GM12878 (cell line): Measurements from ENCODE around the gene ELL2. TPM values are rescaled to one million over a fixed set of nuclear protein-coding genes. Genes with fewer than 3 reads are reported as not detected.

ENCODE experiments used
- ATAC-seq: fragments of 200-7000 bp; cut with Tn5 transposase; 3 replicates; pipeline ENCODE4 v1.9.1; 2020; ENCODE audit warnings: mild to moderate bottlenecking, moderate library complexity
- BruUV-seq: library from RNA; stranded (reverse); fragments of 400-500 nt; replicated peaks from 2 replicates; lab custom pipeline; 2021; lab: Mats Ljungman, UMichigan
- CTCF ChIA-PET: fragments of 300-600 bp; sonication (Branson Sonifier 250); formaldehyde crosslinking; extraction: SDS; loops from one replicate; lab custom pipeline; 2021; ENCODE audit warnings: inconsistent platforms; lab: Yijun Ruan, JAX
- POLR2A ChIA-PET: fragments of 350-600 bp; formaldehyde crosslinking; extraction: SDS; loops from one replicate; lab custom pipeline; 2021; ENCODE audit warnings: inconsistent platforms; lab: Charles Lee
- RAD21 ChIA-PET: fragments of 300-600 bp; sonication (Branson Sonifier 250); formaldehyde crosslinking; loops from one replicate; lab custom pipeline; 2023; ENCODE audit warnings: antibody characterized with exemption; ENCODE audit not compliant: unreplicated experiment; lab: Charles Lee
- SMC1A ChIA-PET: fragments of 300-600 bp; sonication (Branson Sonifier 250); formaldehyde crosslinking; loops from one replicate; lab custom pipeline; 2023; ENCODE audit not compliant: unreplicated experiment, uncharacterized antibody; lab: Charles Lee
- DNase-seq: peaks from one replicate; pipeline ENCODE4 v3.0.0-alpha.2; 2011; ENCODE audit warnings: low read depth, low spot score
- FAIRE-seq: peaks from 3 replicates; lab custom pipeline; 2011; peaks lifted over from hg19 to GRCh38; lab: Jason Lieb, UNC
- H2AFZ ChIP-seq: 2 replicates; pipeline ENCODE4 v1.6.0; 2011; ENCODE audit warnings: low read depth, low read length, control low read depth; ENCODE audit not compliant: control insufficient read depth
- H3K27ac ChIP-seq: 2 replicates; pipeline ENCODE4 v1.5.1; 2011; ENCODE audit warnings: control low read depth; ENCODE audit not compliant: control insufficient read depth, insufficient read depth
- H3K27me3 ChIP-seq, 2 experiments: replicated peaks in 1 of 2; 2 replicates each; pipeline versions ENCODE4 v1.6.0 to v1.6.1; 2011; ENCODE audit warnings: low read length in 1 of 2; ENCODE audit not compliant: control insufficient read depth in 2 of 2, insufficient read depth in 2 of 2
- H3K36me3 ChIP-seq, 2 experiments: 2 replicates each; pipeline ENCODE4 v1.5.1; 2011; ENCODE audit warnings: low read length in 1 of 2; ENCODE audit not compliant: control insufficient read depth in 2 of 2, insufficient read depth in 2 of 2
- H3K4me1 ChIP-seq: 2 replicates; pipeline ENCODE4 v1.6.1; 2011; ENCODE audit warnings: mild to moderate bottlenecking, low read length, moderate library complexity, mixed read lengths; ENCODE audit not compliant: control insufficient read depth, insufficient read depth
- H3K4me2 ChIP-seq: 2 replicates; pipeline ENCODE4 v1.6.0; 2011; ENCODE audit warnings: control low read depth; ENCODE audit not compliant: control insufficient read depth, insufficient read depth
- H3K4me3 ChIP-seq: fragments of 200-600 bp; sonication (generic); 2 replicates; pipeline ENCODE4 v1.5.1; 2016
- H3K79me2 ChIP-seq: 2 replicates; pipeline ENCODE4 v1.6.0; 2011; ENCODE audit warnings: low read length; ENCODE audit not compliant: control insufficient read depth, insufficient read depth
- H3K9ac ChIP-seq: 2 replicates; pipeline ENCODE4 v1.8.0; 2011; ENCODE audit warnings: low read length, control low read depth, mixed read lengths; ENCODE audit not compliant: control insufficient read depth, insufficient read depth
- H3K9me3 ChIP-seq: replicated peaks from 3 replicates; pipeline ENCODE4 v1.5.1; 2011; ENCODE audit warnings: mild to moderate bottlenecking, low read length; ENCODE audit not compliant: control insufficient read depth, insufficient read depth
- H4K20me1 ChIP-seq: 2 replicates; pipeline ENCODE4 v1.6.0; 2011; ENCODE audit not compliant: control insufficient read depth, insufficient read depth
- GATAD2B ChIP-seq: fragments of 450-650 bp; conservative IDR thresholded peaks from 2 replicates; pipeline ENCODE4 v1.6.1; 2017; ENCODE audit warnings: low read depth, mild to moderate bottlenecking, moderate library complexity
- HDGF ChIP-seq: fragments of 450-650 bp; IDR thresholded peaks from 2 replicates; pipeline ENCODE4 v1.6.1; 2016; ENCODE audit warnings: antibody characterized with exemption
- IRF3 ChIP-seq: fragments of 450-650 bp; IDR thresholded peaks from 2 replicates; pipeline ENCODE4 v1.6.1; 2014; ENCODE audit warnings: mild to moderate bottlenecking
- KLF5 ChIP-seq: fragments of 450-650 bp; IDR thresholded peaks from 2 replicates; pipeline ENCODE4 v1.6.1; 2014; ENCODE audit warnings: mild to moderate bottlenecking; ENCODE audit not compliant: partially characterized antibody
- MAX ChIP-seq: IDR thresholded peaks from 2 replicates; pipeline ENCODE4 v1.6.1; 2012; ENCODE audit warnings: low read depth, low read length, improper control_type of control experiment
- NR2C2 ChIP-seq: IDR thresholded peaks from 2 replicates; pipeline ENCODE4 v1.6.1; 2011; ENCODE audit warnings: borderline replicate concordance, low read depth; ENCODE audit not compliant: control insufficient read depth, insufficient read length
- SREBF1 ChIP-seq: IDR thresholded peaks from 2 replicates; pipeline ENCODE4 v1.6.1; 2012; ENCODE audit warnings: mild to moderate bottlenecking, low read length
- ZNF24 ChIP-seq: fragments of 450-650 bp; IDR thresholded peaks from 2 replicates; pipeline ENCODE4 v1.6.1; 2017; ENCODE audit warnings: antibody characterized with exemption, mild to moderate bottlenecking
- WGBS: methylation state at CpG from one replicate; pipeline ENCODE4 v1.1.6; 2016; ENCODE audit warnings: low lambda C conversion rate; ENCODE audit not compliant: insufficient replicate concordance, insufficient coverage; ENCODE audit errors: missing lambda C conversion rate; 5-methylcytosine and 5-hydroxymethylcytosine counted together
- in situ Hi-C: fragments of 300-500 bp; cut with MboI; formaldehyde crosslinking; loops from 9 replicates; pipeline ENCODE4 v1.14.3; 2018; ENCODE audit warnings: mixed read lengths
- intact Hi-C: fragments of 100-400 bp; cut with micrococcal nuclease; formaldehyde crosslinking; loops from one replicate; pipeline ENCODE4 v1.14.2; 2022; ENCODE audit not compliant: unreplicated experiment
- polyA plus RNA-seq, 11 experiments: library from polyadenylated mRNA; depleted of rRNA in 4 of 11; unstranded in 6 of 11; stranded (reverse) in 5 of 11; fragments of >200 nt; fragmentation: Nextera tagmentation in 4 of 11; fragmentation: Illumina TruSeq in 1 of 11; extraction: Ambion mirVana in 4 of 11; extraction: Trizol in 1 of 11; gene quantifications; 1 replicate in 1 of 11; 2 replicates in 10 of 11; pipeline versions ENCODE4 v1.2.1 to v1.2.3, GENCODE V29; 2011 to 2016; ENCODE audit warnings: inconsistent platforms in 2 of 11, missing spikeins in 2 of 11, low read depth in 1 of 11
- total RNA-seq, 4 experiments: library from RNA; depleted of rRNA in 3 of 4; stranded (reverse); fragments of >200 nt in 3 of 4; fragmentation: Illumina TruSeq in 1 of 4; extraction: Trizol in 1 of 4; gene quantifications; 2 replicates each; pipeline versions ENCODE4 v1.2.1 to v1.2.3, GENCODE V29; 2013 to 2021
- TF ChIP-seq, protein P1 (sequence below): fragments of 450-650 bp; IDR thresholded peaks from 2 replicates; pipeline ENCODE4 v1.6.1; 2016; ENCODE audit warnings: mild to moderate bottlenecking
- TF ChIP-seq, protein P2 (sequence below): fragments of 450-650 bp; IDR thresholded peaks from 2 replicates; pipeline ENCODE4 v1.6.1; 2017; ENCODE audit warnings: low read depth, mild to moderate bottlenecking, moderate library complexity

Gene ELL2
- total and polyA plus RNA-seq, 10 of the 15 experiments (the other 5 are each of a cell fraction or from before 2014, with no cell fraction given), result 24.2 to 91.4 (median 57.4) TPM

DNA sequence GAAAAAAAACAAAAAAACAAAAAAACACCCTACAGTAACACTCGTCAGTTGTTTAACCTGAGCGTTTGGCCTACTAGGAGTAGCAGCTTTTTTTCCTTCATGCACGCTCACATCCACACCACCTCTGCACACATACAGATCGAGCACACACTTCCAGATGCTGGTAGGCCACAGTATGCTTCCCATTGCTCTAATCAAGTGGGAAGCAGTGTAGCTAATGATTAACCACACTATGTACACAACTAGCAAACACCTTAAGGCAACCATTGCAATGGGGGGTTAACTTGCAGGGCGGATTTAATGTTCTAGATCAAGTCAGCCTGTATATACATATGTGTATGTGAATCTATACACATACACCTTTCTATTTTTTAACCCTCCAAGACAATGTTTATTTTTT, 73.7 kb downstream of the ELL2 start:
- intact Hi-C loops (no loop called here), in situ Hi-C loops (no loop called here)
- H3K79me2 ChIP-seq, result no peaks in the 10 kb centered on the region
- ChIA-PET POLR2A (interaction anchor here (0.6 kb wide), 1 partner anchor 66 kb away, joined by 6 read pairs; no protein-coding TSS in a partner anchor), SMC1A (interaction anchor here (0.7 to 4.0 kb wide), 4 partner anchors 16 to 71 kb away, joined by 3 to 14 read pairs (median 4); no protein-coding TSS in a partner anchor), CTCF (interaction anchor here (0.6 to 1.5 kb wide), 3 partner anchors 25 to 86 kb away, joined by 3 read pairs; no protein-coding TSS in a partner anchor), RAD21 (interaction anchor here (0.9 to 1.3 kb wide), 2 partner anchors 17 to 29 kb away, joined by 4 to 11 read pairs; no protein-coding TSS in a partner anchor)
- no peaks in the 10 kb centered on the region for H4K20me1 ChIP-seq
- ATAC-seq, result no peak
- TF ChIP-seq ZNF24 (no peak), SREBF1 (no peak), KLF5 (no peak), IRF3 (no peak), HDGF (no peak), NR2C2 (no peak), GATAD2B (no peak), MAX (no peak)
- TF ChIP-seq, protein P1, sequence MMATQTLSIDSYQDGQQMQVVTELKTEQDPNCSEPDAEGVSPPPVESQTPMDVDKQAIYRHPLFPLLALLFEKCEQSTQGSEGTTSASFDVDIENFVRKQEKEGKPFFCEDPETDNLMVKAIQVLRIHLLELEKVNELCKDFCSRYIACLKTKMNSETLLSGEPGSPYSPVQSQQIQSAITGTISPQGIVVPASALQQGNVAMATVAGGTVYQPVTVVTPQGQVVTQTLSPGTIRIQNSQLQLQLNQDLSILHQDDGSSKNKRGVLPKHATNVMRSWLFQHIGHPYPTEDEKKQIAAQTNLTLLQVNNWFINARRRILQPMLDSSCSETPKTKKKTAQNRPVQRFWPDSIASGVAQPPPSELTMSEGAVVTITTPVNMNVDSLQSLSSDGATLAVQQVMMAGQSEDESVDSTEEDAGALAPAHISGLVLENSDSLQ, result no peak
- TF ChIP-seq, protein P2, sequence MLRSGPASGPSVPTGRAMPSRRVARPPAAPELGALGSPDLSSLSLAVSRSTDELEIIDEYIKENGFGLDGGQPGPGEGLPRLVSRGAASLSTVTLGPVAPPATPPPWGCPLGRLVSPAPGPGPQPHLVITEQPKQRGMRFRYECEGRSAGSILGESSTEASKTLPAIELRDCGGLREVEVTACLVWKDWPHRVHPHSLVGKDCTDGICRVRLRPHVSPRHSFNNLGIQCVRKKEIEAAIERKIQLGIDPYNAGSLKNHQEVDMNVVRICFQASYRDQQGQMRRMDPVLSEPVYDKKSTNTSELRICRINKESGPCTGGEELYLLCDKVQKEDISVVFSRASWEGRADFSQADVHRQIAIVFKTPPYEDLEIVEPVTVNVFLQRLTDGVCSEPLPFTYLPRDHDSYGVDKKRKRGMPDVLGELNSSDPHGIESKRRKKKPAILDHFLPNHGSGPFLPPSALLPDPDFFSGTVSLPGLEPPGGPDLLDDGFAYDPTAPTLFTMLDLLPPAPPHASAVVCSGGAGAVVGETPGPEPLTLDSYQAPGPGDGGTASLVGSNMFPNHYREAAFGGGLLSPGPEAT, result no peak
- DNase-seq, result no peak
- 99% methylated on average over 5 of the region's 5 CpGs for WGBS
- BruUV-seq, result no TSS peak
- no peak for FAIRE-seq
- H3K9ac ChIP-seq, result no peak overlapping the region
- no peak overlapping the region for H3K4me3 ChIP-seq
- no peaks in the 10 kb centered on the region for H3K9me3 ChIP-seq
- no peak overlapping the region for H3K4me2 ChIP-seq
- H3K27me3 ChIP-seq, result no peaks in the 10 kb centered on the region
- no peak overlapping the region for H2AFZ ChIP-seq
- peaks cover 9% of the 10 kb centered on the region; the same call in 1 of the 2 replicates for H3K4me1 ChIP-seq
- H3K27ac ChIP-seq, result no peak overlapping the region
- peaks cover 2 to 23% of the 10 kb centered on the region in 2 experiments; a peak in 3 of 4 replicates for H3K36me3 ChIP-seq
